HG02943 (cell line): ENCODE data around the gene ZFC3H1.
A peak's percentile ranks its signal among the peaks of the same experiment; 100 is the strongest.
"Not testable (repeated sequence)": the region's sequence is repeated elsewhere in the genome, so short reads cannot be mapped to it uniquely, and the experiment has no call there.

Experiments
- ATAC-seq: cut with Tn5 transposase; IDR thresholded peaks from one replicate; pipeline ENCODE4 v1.9.1; 2021; ENCODE audit warnings: mild to moderate bottlenecking, low read depth, moderate library complexity; ENCODE audit not compliant: unreplicated experiment

ZFC3H1 gene

GRCh38 chr12:71663561-71664410 lies at the start of gene ZFC3H1, which contains the start of gene THAP2:
Gene ZFC3H1 (minus strand): TSS chr12:71663848. CDS start chr12:71663610, 238 bp downstream.
Gene THAP2 (plus strand): TSS chr12:71664301. CDS start chr12:71664510, 209 bp downstream.
- ATAC-seq = peak; percentile 92

GRCh38 chr12:71710276-71711125 lies 46.9 kb upstream of the ZFC3H1 start:
- no peak for ATAC-seq

DNA sequence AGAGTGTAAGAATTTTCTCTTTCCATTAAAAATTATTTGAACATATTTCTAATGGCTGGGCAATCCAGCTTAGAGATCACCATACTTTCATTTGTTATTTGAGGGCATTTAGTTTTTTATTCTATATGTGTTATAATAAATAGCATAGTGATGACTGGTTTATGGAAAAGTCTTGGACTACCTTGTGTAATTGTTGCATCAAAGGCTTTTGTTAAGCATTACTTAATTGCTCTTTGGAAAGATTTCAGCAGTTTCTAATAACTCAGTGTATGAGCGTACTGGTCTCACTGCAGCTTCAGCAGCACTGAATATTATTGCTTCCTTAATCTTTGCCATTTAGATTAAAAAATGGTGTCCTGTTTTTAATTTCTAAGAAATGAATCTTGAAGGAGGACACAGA lies 45.0 kb upstream of the ZFC3H1 start:
- ATAC-seq = no peak

DNA sequence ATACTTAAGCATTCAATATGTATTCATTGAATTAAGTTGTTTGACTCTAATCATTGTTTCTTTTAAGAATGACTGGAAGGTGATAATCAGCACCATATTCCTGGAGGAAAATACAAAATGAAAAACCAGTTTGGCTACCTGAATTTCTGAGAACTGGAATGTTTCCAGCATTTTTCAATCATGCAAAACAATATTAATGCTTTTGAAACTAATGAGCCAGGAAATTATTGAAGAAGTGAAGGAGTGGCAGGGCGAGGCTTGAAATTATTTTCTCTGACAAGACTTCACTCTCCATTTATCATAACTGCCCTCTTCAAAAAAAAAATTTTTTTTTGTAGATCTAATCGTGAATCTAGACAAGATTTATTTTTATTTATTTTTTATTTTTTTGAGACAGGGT lies 41.3 kb upstream of the ZFC3H1 start:
- no peak for ATAC-seq

GRCh38 chr12:71703206-71703605 lies 39.6 kb upstream of the ZFC3H1 start:
- ATAC-seq = no peak

- ATAC-seq = no peak
Observed at GRCh38 chr12:71702590-71702989, 38.9 kb upstream of the ZFC3H1 start.

GRCh38 chr12:71702181-71702580 lies 38.5 kb upstream of the ZFC3H1 start:
- ATAC-seq = not testable (repeated sequence)

DNA sequence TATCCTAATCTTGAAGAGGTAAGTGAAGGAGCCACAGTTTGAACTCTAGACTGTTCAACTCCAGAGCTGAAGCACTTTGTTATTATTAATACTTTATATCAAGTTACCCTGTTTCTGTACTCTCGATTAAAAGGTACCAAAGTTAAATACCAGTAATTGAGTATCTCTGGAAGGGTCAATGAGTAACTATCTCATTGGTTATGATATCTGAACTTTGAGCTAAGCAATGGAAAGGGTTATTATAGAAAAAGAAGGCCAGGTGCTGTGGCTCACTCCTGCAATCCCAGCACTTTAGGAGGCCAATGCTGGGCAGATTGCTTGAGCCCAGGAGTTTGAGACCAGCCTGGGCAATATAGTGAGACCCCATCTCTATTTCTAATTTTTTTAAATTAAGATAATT lies 32.1 kb upstream of the ZFC3H1 start:
- ATAC-seq = no peak

DNA sequence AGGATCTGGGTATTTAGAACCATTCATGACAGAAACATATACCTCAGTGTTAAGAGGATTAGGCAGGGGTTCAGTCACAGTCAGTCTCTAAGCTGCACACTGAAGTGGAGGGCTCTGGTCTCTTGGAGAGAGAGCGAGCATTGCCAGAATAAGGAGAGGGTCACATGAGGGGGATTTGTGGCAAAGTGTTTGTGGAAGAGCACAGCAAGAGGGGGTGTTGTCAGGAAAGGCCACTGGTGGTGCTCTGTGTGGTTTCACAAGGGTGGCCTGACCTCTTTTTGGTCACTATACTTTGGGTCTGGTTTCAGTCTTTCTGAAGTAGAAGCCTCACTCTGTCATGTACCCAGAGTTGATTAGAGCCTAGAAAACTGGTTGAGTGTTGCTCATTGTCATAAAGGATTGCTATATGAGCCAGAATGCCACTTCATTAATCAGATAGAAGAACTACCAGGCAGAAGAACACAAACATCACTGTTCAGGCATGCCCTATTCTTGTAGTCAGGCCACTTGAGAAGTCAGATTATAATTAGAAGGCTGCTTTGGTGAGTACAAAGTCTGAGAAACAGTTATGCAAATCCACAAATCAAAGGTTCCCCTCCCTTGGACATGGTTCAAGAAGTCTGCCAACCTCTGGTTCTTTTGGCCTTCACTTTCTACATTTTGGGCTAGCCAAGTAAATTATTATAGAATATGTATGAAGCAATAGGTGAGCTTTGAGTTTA lies 30.6 kb upstream of the ZFC3H1 start:
- peak; percentile 91 for ATAC-seq

- ATAC-seq = not testable (repeated sequence)
Observed at GRCh38 chr12:71693651-71694050, 30.0 kb upstream of the ZFC3H1 start.

GRCh38 chr12:71693126-71693525 lies 29.5 kb upstream of the ZFC3H1 start:
- ATAC-seq = no peak

GRCh38 chr12:71691504-71692129 lies 28.0 kb upstream of the ZFC3H1 start:
- ATAC-seq = no peak

- ATAC-seq = no peak
Observed at GRCh38 chr12:71688961-71689570, 25.4 kb upstream of the ZFC3H1 start.

- not testable (repeated sequence) for ATAC-seq
Observed at GRCh38 chr12:71687172-71687571, 23.5 kb upstream of the ZFC3H1 start.

- ATAC-seq = no peak
Observed at GRCh38 chr12:71686658-71687025, 23.0 kb upstream of the ZFC3H1 start.

DNA sequence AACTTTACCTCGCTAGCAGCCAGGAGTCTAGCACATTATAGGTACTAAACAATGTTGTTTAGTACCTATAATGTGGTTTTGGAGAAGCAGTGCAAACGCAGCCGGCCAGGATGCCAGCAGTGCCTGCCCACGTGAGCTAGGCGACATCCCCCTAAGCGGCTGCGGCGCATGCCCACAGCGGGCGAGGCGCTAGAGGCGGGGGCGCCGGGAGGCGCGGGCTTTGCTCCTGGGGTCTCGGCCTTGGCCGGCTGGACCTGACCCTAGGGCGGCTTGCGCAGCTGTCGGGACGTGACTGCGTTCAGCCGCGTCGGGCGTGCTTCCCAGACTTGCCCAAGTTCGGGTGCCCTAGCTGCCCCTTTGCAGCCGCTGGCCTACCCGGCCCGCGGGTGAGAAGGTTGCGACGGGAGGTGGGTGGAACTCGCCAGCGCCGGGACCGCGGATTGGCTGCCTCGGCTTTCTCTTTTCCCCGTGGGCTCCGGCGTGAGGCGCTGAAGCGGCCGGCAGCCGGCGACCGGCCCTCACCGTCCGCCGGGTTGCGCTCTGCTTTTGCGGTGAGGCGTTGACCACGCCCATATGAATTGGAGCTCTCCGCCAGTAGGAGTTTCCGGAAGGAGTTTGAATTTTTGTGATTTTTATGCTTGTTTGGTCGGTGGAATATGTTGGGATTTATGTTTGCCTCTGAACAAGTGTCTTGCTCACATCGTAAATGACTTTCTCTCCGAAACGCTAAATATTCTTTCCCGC lies 22.4 kb upstream of the ZFC3H1 start, which contains the start of gene TMEM19:
TMEM19 (plus strand) TSS at position 169 of the 744 bp plus-strand sequence. CDS start 599 bp downstream, outside the sequence.
- ATAC-seq = peak; percentile 88

DNA sequence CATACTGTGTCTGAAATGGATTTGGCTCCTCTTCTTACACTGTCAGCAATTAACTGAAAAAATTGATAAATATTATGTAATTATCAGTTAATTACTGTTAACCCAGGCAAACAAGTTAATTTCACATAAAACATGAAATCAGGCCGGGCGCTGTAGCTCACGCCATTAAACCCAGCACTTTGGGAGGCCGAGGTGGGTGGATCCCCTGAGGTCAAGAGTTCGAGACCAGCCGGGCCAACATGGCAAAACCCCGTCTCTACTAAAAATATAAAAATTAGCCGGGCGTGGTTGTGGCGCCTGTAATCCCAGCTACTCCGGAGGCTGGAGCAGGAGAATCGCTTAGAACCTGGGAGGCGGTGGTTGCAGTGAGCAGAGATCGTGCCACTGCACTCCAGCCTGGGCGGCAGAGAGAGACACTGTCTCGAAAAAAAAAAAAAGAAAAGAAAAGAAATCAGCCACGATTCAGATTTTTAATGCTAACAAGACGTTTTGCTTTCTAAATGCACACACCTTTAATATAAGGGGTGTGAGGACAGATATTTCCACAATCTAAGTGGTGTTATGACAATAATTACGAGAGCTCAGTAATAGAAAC lies 21.8 kb upstream of the ZFC3H1 start:
- no peak for ATAC-seq

GRCh38 chr12:71684081-71684480 lies 20.4 kb upstream of the ZFC3H1 start:
- no peak for ATAC-seq

- ATAC-seq = no peak
Observed at GRCh38 chr12:71683633-71684032, 20.0 kb upstream of the ZFC3H1 start.
